Measurements from ENCODE around the gene SELPLG.

DNA sequence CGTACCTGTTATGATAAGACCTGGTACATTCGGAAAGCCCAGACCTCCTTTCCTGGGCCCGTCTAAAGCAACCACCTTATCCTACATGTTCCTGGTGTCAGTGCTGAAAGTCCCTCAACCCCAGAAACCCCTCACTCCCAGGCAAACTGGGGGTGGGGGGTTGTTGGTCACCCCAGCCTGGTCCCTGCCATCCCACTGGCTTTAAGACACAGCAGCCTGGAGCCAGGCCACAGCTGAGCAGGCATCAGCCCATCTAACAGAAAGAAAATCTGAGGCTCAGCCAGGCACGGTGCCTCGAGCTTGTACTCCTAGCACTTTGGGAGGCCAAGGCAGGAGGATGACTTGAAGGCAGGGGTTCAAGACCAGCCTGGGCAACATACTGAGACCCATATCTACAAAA, 4.5 kb downstream of the SELPLG start:
- TF ChIP-seq, protein P1, sequence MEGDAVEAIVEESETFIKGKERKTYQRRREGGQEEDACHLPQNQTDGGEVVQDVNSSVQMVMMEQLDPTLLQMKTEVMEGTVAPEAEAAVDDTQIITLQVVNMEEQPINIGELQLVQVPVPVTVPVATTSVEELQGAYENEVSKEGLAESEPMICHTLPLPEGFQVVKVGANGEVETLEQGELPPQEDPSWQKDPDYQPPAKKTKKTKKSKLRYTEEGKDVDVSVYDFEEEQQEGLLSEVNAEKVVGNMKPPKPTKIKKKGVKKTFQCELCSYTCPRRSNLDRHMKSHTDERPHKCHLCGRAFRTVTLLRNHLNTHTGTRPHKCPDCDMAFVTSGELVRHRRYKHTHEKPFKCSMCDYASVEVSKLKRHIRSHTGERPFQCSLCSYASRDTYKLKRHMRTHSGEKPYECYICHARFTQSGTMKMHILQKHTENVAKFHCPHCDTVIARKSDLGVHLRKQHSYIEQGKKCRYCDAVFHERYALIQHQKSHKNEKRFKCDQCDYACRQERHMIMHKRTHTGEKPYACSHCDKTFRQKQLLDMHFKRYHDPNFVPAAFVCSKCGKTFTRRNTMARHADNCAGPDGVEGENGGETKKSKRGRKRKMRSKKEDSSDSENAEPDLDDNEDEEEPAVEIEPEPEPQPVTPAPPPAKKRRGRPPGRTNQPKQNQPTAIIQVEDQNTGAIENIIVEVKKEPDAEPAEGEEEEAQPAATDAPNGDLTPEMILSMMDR (IDR thresholded peaks at IDR 0.05): no peak
- no peak for TF ChIP-seq POLR2A (IDR thresholded peaks at IDR 0.05)
- no peak for TF ChIP-seq EP300 (IDR thresholded peaks at IDR 0.05)

Measured in ovary (tissue), 3 donors.